Embryonic facial prominence (tissue), 1 donor: ENCODE results near the gene HCAR3.

Source experiments
- DNase-seq: peaks from one replicate; pipeline ENCODE4 v3.0.0-alpha.2; 2016; ENCODE audit errors: extremely low spot score

The HCAR3 gene

GRCh38 chr12:122669397-122670070 is 47.1 kb downstream of the HCAR3 start:
- no peak for DNase-seq

GRCh38 chr12:122668268-122668667 is 48.3 kb downstream of the HCAR3 start:
- no peak for DNase-seq

- no peak for DNase-seq
Measured at GRCh38 chr12:122665759-122666158, 50.9 kb downstream of the HCAR3 start.

GRCh38 chr12:122665349-122665748 is 51.3 kb downstream of the HCAR3 start:
- no peak for DNase-seq
